HG03159 (cell line): ENCODE results near the gene ZNF865.

ENCODE experiments used
- ATAC-seq: cut with Tn5 transposase; IDR thresholded peaks from one replicate; pipeline ENCODE4 v1.9.1; 2021; ENCODE audit warnings: mild to moderate bottlenecking, moderate library complexity; ENCODE audit not compliant: unreplicated experiment

Gene ZNF865

DNA sequence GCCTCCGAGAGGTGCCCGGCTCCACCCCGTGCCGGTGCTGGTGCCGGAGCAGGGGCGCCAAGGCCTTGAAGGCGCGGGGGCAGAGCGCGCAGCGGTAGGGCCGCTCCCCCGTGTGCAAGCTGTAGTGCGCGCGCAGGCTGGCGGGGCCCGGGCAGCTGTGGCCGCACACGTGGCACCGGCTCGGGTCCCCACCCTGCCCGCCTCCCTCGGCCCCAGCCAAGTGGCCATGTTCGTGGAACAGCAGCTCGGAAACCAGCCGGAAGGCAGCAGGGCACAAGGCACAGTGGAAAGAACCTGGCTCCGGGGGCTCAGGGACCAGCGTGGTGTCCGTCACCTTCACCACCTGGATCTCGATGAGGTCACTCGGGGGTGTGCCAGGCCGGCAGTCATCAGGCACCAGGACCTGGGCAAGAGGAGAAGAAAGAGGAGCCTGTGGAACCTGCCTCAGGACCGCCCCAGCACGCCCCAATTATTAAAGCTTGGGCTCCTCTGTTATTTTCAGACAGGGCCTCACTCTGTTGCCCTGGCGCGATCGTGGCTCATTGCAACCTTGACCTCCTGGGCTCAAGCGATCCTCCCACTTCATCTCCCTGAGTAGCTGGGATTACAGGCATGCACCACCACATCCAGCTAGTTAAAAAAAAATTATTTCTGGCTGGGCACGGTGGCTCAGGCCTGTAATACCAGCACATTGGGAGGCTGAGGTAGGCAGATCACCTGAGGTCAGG, 17.0 kb downstream of the ZNF865 start:
- no peak for ATAC-seq

DNA sequence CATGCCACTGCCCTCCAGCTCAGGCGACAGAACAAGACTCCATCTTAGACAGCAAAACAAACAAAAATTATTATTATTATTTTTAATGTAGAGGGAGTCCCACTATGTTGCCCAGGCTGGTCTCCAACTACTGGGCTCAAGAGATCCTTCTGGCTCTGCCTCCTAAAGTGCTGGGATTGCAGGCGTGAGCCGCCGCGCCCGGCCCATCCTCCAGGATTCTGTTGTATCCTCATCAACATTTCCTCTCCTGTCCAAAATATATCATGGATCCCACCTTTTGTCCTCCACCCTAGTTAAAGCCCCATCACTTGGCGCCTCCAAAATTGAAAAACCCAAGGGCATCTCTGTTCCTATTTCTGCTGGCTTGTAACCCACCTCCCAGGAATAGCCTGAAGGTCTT, 17.7 kb downstream of the ZNF865 start:
- no peak for ATAC-seq

DNA sequence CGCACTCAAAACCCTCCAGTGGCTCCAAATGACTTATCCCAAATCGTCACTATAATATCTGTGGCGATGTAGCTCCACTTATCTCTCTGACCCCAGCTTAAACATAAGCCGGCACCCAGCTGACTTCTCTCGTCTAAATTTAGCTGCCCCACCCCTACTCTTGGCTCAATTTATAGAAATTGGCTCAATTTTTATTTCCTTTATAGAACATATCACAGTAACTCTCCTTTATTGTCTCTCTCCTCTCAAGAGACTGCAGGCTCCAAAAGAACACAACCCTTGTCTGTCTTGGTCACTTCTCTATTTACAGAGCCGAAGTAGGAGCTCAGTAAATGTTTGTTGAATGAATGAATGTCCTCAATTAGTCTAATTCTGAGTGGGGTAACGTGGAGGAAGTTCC, 18.1 kb downstream of the ZNF865 start:
- no peak for ATAC-seq

DNA sequence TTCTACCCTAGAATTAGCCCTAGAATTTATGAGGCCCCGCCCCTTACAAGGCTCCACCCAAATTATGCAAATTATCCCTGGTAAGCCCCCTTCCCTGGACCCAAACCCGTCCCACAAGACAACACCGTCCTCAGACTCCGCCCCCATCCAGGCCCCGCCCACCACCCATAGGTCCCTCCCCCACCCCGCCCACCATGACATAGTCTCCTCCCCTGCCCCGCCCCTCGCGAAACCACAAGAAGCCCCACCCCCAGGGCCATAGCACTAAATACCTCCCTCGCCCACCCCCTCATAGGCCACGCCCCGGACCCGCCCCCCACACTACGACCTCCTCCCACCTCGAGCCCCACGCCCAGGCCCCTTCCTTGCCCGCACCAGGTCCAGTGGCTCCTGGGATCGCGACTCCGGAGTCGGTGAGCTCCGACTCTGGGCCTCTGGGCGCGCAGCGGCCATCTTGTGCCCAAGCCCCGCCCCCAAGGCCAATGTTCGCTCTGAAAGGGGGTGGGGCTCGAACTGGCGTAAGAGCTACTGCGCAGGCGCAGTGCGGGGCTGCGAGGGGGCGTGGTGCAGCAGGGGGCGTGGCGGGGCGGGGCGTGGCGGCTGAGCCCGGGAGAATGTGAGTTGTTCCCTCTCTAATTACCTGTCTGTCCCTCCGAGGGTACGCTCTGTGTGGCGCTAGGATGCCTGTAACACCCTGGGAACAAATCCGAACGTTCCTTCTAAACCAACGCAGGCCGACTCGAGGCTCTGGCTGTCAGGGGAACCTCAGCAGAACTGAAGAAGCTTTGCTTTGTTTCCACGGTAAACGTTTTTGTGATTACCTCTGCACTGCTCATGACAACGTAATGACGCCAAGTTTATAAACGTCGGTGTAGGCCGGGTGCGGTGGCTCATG, 18.9 kb downstream of the ZNF865 start, which contains the start of gene ZNF784:
TSS of gene ZNF784 (minus strand) at position 458 of the 895 bp plus-strand sequence. CDS start at position 453, 5 bp downstream.
- peak; percentile 54 for ATAC-seq

DNA sequence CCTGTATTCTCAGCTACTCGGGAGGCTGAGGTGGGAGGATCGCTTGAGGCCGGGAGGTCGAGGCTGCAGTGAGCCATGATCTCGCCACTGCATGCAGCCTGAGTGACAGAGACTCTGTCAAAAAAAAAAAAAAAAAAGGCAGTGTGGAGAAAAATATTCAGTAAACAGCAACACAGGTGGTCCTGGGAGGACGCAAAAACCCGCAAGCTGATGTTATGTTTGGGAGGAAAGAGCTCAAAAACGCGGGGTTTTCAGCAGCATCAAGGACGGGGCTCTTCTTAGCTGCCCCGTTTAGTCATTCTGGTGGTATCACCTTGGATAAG, 19.5 kb downstream of the ZNF865 start:
- no peak for ATAC-seq

DNA sequence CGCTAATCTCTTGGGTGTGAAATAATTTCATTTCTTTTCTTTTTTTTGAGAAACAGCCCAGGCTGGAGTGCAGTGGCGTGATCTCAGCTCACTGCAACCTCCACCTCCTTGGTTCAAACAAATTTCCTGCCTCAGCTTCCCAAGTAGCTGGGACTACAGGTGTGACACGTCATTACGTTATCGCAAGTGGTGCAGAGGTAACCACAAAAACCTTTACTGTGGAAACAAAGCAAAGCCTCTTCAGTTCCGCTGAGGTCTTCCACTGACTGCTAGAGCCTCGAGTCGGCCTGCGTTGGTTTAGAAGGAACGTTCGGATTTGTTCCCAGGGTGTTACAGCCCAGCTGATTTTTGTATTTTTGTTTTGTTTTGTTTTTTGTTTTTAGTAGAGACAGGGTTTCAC, 20.9 kb downstream of the ZNF865 start:
- no peak for ATAC-seq

DNA sequence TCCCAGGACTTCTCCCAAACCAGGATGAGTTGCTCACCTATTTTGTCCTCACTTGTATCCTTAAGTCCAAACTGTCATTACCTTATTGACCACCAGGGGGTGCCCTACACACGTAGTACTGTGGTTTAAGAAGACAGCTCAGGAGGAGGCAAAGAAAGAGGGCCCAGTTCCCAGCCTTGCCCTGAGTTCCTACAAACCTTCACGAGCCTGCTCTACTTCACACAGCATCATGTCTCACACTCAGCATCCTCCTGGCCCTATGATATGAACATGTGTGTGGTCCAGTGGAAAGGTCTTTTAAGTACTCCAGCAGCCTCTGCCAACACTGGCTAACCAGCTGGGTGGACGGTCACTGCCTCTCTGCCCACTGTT, 27.0 kb downstream of the ZNF865 start:
- ATAC-seq, result no peak

DNA sequence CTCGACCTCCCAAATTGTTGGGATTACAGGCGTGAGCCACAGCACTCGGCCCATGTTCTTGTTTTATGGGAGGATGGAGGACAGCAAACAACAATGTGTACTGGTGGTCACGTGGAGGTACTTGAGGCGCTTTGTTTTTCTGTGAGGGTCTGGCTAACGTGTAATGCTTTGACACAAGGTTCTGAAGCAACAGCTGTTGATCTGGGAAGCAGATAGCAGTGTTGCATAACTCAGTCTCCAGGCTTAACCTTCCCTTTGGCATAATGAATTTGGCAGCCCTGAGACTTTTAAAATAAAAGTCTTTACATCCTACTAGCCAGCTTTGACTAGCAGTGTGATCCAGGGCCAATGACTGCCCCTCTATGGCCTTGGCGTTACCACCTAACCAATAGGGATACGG, 28.4 kb downstream of the ZNF865 start:
- no peak for ATAC-seq

DNA sequence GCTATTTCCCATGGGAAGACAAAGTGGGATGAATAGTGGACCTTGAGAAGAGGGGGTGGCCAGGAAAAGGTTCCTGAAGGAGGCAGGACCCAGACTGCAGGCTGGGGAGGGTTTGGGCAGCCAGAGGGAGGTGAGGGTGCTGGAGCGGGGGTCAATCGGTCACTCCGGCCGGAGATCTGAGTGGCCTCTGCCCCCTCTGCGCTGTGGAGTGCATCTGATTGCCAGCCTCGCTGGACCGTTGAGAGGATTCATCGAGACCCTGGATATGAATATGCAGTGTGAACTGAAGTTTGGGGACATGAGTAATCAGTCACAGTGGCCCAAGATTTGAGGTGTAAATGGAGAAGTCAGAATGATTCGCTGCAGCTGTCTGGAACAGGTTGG, 29.9 kb downstream of the ZNF865 start:
- no peak for ATAC-seq

DNA sequence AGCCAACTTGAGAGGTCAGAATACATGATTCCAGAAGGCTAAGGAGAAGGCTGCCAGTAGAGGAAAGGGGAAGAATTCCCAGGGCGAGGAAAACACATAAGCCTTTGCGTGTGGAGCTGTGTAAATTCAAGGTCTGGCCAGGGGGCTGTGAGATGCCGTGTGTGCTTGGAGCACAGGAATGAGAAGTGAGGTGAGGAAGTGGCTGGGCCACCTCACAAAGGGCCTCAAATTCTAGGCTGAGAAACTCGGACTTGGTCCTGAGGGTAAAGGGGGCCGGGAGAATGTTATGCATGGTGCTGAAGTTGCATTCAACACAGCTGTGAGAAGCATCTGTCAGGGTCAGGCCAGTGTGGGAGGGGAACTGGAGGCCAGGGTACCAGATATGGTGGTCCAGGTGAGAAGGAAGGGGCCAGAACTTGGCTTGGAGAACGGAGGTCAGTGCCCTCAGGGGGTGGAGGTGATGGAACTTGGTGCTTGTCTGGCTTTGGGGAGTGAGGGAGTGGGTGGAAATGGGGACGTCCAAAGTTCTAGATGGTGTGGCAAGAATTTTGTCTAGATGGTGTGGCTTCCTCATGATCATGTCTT, 30.5 kb downstream of the ZNF865 start:
- no peak for ATAC-seq

DNA sequence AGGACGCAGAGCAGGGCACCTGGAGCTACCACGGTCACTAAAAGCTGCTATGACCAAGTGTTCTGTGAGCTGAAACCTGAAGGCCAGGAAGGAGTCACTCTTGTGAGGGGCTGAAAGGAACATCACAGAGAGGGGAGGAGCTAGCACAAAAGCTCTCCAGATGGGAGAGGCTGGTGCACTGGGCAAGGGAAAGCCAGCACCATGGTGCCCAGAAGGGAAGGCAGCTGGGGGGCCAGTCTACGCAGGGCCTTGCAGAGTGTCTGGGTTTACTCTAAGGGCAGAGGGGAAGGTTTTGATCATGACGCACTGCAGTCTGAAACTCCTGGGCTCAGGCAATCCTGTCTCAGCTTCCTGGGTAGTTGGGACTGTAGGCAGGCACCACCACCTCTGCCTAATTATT, 31.3 kb downstream of the ZNF865 start:
- no peak for ATAC-seq

DNA sequence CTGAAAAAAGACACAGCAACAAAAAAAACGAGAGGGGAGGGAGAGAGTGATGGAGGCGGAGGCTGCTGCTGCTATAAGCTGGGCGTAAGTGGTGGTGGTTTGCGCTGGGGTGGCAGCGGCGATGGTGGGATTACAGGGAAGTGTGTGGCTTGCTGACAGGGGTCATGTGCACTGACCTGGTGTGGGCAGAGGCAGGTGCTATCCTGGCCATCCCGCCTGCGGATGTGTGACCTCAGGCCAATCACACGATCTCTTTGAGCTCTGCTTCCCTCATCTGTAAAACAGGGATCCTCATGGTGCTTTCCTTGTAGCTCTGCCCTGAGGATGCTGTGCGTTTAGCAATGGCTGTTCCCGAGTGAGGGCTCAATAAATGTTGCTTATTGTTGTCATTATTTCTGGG, 32.1 kb downstream of the ZNF865 start:
- no peak for ATAC-seq

DNA sequence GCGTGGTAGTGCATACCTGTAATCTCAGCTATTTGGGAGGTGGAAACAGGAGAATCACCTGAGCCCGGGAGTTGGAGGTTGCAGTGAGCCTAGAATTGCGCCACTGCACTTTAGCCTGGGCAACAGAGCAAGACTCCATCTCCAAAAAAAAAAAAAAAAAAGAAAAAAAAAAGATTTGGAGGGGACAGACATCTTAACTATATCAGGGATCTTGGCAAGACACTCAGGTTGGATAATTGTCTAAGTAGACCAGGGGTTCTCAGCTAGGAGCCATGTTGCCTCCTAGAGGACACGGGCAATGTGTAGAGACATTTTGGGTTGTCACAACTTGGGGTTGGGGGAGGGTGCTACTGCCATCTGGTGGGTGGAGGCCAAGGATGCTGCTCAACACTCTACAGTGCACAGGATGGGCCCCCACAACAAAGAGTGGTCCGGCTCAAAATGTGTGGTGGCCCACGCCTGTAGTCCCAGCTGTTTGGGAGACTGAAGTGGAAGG, 33.5 kb downstream of the ZNF865 start:
- no peak for ATAC-seq

DNA sequence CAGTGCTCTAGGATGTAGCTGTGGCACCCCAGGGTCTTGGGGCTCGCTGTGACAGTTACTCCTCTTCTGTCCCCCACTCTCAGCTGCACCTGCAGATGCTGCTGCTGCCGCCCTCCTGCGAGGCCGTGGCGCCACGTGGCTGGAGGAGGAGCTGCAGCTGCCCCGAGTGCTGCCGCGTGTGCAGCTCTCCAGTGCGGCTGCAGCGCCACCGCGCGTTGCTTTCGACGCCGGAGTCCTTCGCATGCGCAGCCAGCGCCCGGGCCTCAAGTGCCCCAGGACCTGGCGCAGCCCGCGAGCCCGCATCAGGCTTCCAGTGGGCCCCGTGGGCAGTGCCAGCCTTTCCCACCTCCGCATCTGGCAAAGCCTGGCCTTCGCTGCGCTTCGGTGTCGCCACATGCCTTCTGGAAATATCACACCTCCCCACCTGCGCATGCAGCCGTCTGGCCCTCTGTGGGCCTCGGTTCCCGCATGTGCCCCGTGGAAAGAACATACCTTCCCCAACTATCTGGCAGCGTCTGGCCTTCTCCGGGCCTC, 34.7 kb downstream of the ZNF865 start:
- ATAC-seq, result no peak

DNA sequence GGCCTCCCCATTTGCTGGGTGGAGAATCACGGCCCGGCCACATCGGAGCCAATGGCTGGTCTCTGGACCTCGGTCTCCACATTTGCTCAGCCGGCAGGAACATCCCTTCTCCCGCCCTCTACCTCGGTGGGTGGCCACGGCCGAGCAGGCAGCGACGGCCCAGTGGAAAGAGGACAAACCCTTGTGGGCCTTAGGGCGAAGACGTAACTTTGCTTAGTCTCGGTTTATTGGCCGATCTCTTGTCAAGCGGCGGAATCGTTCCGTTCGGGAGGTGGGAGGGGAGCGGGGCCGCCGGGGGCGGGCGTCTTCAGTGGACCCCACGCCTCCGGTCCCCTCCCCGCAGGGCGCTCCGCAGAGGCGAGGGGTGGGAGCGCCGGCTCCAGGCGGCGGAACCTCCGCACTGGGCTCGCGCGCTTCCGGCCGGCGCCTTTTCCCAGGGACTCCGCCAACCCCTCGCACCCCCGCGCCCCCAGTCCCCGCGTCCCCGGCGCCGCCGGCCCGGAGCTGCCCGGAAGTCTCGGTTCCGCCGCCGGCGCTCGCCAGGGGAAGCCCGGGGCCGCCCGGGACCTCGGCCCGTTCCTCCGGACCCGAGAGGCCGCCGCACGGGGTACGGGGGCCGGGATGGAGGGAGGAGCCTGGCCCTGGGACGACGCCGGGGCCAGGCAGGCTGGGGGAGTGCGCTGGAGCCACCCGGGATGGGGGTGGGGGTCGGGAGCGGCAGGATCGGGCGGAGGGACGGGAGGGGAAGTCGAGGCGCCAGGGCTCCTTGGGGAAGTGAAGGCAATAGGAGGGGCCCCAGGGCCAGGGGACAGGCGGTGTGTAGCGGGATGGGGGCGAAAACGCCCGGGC, 35.4 kb downstream of the ZNF865 start, which contains the start of gene ZNF580:
TSS of gene ZNF580 (plus strand) at position 426 of the 849 bp plus-strand sequence. CDS start 1,507 bp downstream, outside the sequence.
- ATAC-seq, result no peak

DNA sequence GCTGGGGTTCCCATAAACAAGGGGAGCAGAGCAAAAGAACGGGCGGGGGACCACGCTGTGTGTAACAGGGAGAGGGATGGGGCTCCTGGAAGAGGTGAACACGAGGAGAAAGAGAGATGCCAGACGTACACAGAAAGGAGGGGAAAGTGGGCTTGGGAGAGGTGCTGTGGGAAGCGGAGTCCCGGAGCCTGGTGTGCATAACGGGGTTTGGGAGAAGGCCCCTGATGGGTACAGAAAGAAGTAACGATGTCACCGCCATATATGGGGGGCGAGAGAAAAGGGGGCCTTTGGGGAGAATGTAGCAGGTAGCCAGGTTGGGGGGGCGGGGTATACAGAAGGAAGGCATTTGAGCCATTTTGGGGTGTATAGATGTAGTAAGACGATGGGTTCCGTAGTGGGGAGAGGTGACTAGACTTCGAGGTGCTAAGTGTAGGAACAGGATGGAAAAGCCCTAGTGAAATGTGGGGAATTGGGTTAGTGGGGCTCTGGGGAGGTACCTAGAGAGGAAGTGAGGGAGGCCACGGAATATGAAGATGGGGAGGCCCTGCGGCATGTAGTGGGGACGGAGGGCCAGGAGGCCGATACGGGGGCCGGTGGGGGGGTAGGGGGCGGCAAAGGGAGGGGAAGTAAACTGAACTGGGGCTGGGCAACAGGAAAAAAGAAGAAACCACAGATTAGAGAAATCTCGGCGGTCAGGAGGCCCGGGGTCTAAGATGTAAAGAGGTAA, 36.1 kb downstream of the ZNF865 start:
- no peak for ATAC-seq

DNA sequence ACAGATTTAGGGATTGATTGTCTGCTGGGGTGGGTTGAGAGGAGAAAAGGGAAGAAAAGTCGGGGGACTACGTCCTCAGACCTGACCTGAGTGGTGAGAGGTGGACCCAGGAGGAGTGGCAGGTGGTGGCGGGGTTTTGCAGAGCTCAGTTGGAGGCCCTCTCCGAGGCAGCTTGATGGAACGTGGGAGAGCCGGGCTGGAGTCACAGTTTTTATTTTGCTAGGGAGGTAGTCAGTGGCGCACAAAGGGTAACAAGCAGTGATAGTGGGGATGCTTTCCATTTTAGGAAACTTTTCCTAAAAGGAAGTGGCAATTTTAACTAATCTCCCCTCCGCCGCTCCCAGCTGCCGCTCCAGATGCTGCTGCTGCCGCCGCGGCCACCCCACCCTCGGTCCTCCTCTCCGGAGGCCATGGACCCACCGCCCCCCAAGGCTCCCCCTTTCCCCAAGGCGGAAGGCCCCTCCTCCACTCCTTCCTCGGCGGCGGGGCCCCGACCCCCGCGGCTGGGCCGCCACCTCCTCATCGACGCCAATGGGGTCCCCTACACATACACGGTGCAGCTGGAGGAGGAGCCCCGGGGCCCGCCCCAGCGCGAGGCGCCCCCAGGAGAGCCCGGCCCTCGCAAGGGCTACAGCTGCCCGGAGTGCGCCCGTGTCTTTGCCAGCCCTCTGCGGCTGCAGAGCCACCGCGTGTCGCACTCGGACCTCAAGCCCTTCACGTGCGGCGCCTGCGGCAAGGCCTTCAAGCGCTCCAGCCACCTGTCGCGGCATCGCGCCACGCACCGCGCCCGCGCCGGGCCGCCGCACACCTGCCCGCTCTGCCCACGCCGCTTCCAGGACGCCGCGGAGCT, 36.9 kb downstream of the ZNF865 start:
- no peak for ATAC-seq

DNA sequence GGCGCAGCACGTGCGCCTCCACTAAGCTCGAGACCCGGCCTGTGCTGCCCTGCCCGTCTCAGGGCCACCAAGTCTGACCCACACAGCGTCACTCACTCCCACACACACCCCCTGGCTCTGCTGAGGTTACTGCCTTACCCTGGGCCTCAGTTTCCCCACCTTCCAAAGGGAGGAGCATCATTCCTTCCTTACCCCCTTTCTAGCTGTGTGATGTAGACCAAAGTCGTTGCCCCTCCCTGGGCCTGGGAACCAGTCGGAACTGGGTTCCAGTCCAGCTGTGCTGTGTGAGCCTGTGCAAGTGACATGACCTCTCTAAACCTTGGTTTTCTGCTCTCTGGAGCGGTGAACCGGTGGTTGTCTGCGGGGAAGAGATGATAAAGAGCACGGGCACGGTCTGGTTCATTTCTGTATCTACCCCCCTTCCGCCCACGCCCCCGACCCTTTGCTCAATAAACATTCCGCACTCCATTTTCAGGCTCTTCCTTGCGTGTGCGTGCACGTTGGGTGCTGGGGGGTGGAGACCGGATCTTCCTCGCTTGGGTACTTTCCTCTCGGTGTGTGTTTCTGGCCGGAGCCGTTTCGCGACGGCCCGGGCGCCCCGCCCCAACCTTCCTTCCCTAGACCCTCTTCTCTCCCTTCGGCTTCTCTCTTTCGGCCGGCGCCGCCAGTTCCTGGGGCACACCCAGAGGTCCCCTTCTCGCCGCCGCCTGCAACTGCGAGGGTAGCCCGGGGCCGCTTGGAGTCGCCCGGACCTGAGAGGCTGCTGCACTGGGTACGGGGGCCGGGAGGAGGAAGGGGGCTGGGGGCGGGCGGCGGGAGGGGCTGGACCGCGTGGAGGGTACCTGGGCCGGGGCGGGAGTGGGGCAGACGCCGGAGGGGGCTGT, 37.8 kb downstream of the ZNF865 start, which contains the start of gene ZNF581:
TSS of gene ZNF581 (plus strand) at position 647 of the 884 bp plus-strand sequence. CDS start 923 bp downstream, outside the sequence.
- ATAC-seq, result no peak
